HuH-7.5 (cell line): ENCODE measurements around the gene ITPK1.

ENCODE experiments used
- DNase-seq: peaks from one replicate; pipeline ENCODE4 v3.0.0; 2011; ENCODE audit warnings: low spot score

The ITPK1 gene

GRCh38 chr14:92964124-92965109, 151.3 kb downstream of the ITPK1 start:
- no peak for DNase-seq

DNA sequence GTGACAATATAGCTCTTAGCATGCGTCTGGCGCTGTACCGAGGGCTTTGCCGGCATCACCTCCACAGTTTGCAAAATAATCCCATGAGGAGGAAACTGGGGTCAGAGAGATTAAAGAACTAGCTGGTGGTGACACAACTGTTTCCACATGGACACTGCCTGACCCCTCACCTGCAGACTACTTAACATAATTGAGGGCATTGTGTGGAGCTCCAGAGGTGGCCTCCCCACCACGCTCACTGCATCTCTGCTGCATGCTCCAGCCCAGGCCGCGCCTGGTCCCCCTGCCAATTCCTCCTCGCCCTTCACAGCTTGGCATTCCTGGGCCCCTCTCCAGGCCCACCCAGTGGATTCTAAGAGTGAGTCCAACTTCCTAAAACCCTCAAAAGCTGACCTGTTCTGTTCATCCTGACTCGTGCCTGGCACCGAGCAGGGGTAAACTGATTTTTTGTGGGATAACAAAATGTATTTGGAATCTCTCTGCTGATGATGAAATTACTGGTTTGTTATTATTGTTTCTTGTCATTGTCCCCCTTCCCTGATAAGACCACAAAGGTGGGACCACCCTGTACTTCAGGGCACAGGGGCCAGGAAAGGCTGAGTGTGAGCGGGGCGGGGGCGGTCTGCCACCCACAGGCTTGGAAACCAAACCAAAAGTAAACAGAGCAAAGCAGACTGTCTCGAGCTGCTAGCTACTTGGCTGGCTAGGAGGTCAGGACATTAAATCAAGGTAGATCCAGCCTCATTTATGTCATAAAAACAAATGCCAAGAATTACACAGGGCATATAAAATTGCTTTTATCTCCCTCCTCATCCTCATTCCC, 152.2 kb downstream of the ITPK1 start:
- DNase-seq, result no peak

GRCh38 chr14:92962831-92963095, 153.0 kb downstream of the ITPK1 start:
- DNase-seq, result no peak

GRCh38 chr14:92962031-92962830, 153.5 kb downstream of the ITPK1 start:
- DNase-seq, result no peak

DNA sequence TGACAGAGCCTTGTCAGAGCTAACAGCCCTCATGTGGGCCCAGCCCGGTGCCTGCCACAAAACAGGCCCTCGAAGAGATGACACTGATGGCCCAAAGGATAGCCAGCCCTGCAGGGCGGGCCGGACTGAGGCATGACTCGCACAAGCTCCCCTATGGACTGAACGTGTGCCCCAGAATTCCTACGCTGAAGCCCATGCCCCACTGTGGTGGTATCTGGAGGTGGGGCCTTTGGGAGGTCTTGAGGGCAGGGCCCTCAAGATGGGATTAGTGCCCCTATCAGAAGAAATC, 154.2 kb downstream of the ITPK1 start:
- DNase-seq, result no peak

DNA sequence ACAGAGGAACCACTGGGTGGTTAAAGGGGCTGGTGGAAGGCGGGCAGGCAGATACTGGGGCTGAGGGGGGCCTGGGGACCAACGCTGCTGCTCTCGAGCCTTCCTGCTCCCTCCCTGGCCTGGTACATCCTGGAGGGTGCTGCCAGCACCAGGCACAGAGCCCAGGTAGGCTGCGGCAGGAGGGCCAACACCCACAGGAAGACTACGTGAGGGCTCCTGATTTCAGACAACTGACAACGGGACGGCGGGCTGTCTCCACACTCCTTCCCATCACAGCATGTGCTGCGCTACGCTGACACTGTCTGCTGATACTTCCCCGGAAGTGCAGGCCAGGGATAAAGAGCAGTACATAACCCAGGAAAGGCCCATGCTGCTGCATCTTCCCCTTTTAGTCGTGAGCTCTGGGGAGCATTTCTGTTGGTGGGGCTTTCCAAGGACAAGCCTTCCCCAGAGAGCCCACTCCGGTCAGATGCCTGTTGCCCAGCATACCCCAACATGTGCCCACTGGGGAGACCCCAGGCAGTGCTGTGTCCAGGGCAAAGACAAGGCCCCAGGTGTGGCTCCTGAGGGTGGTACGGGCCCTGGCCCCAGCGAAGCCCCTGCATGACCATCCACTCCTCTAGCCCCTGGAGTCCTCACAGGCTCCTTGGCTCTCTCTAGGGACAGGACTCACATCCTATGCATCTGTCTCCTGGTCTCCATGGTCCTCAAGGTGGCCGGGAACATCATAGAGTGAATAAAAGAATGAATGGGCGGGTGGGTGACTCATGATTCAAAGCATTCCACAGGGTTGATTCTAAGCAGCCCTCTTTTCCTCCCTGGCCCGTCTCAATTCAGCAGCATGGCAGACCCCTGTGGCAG, 154.8 kb downstream of the ITPK1 start:
- no peak for DNase-seq

DNA sequence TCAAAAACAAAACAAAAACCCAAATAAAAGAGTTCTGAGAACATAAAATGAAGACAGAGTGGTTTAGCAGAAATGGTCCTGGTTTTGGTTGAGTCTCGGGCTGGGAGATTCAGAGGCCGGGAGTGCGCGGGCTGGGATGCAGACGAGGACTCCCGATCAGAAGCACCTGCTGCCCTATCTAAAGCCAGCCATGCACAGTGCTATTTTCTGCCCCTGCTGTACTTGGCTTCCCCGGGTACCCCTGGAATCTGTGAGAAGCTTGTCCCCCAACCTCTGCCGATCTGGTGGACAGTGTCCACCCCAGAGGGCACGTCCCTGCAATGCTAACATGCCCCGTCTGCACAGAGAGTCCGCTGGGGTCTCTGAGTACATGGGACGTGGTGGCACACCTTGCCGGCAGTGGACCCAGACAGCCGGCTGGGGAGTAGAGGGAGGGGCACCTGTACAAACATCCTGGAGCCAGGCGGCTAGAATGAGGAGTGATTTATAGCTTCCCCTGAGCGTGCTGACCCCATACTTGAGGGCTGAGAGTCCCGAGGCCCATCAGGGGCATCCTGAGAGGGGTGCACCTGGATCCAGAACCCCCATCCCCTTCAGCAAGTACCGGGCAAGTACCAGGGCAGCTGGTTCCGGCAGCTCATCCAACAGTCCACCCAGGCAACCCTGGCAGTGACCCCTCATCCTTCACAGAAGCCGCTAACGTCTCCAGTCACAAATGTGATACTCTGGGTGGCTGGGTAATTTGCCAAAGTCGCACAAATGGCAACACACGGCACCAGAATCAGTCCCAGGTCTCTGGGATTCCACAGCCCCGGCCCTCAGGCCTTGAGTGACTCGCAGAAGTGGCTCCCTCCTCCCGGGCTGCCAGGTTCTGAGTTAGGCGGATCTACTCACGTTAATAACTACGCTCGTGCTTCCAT, 155.7 kb downstream of the ITPK1 start:
- no peak for DNase-seq

DNA sequence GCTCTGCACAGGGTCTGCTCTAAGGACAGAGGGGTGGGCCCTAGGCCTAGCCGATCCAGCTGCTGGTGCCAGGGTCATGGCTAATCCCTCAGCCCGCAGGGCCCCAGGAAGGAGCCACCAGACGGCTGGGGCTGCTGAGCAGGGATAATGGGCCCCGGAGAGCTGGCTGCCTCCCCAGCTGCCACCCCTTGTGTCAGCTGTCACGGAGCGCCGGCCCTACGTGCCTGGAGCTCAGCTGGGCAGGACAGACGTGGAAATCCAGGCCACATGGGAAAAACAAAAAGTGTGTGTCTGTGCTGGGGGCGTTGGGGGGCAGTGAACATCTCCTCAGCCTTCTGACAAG, 156.6 kb downstream of the ITPK1 start:
- no peak for DNase-seq

DNA sequence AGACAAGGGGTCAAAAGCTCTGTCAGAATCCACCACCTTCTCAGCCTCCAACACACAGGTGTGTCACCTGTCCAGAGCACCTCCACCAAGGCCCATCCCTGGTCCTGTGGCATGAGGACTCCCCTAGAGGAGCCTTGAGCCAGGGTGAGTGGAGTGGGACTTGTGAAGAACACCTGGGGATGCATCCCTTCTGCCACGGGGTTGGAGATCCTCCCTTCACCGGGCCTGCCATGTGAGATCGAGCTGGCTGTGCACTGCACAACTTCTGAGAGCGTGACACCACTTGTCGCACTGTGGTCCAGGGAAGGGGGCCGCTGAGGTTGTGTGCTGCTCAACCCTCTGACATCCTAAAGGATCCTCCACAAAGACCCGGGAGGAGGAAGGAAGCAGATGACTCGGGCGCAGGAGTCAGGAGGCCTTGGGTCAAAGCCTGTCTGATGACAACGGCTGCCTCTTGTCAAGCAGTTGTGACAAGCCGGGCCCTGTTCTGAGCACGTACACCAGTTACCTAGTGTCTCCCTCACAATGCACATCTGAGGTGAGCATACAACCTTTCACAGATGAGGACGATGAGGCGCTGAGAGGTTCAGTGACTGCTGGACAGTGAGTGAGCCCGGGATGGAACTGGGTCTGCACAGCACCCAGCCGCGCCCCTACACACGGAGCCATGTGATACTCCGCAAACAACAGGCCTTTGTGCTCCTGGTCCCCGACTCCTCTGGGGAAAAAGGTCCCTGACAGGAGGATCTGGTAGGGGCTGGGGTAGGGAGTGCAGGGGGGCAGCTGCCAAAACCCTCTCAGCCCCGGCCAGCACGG, 157.1 kb downstream of the ITPK1 start:
- DNase-seq, result no peak

DNA sequence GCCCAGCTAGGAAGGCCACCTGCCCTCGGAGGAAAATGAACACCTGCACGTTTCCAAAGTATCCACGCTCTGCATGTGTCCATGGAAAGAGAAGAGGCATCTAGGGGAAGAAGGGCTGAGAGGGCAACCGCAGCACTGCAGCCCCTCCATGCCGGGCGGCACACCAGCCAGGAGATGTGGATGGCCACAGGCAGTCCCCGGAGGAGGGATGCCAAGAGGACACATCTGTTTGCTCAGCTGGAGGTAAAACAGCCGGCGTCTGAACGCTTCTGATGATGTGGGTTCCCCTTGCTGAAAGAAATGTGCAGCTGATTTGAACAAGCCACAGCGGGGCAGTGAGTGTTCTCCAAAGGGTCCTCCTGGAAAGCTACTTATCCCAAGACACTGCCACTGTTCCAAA, 158.8 kb downstream of the ITPK1 start:
- DNase-seq, result no peak

DNA sequence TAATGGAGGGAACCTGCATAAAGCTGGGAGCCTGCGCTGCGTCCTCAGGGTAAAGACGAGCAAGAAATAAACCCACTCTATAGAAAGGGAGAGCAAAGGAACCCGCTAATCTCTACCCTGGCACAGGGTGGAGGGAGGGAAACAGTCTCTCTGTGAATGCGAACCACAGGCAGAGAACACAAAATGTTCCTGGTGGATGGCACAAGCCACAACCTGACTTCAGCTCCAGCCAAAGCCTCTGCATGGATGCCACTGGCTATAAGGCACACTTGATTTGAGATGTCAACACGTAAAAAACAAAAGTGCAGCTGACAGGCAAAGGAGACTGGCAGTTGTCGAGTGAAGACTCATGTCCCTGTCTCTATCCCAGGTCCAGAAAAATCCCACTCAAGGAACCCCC, 160.3 kb downstream of the ITPK1 start:
- no peak for DNase-seq

- DNase-seq, result no peak
Observed at GRCh38 chr14:92954933-92955332, 160.8 kb downstream of the ITPK1 start.

DNA sequence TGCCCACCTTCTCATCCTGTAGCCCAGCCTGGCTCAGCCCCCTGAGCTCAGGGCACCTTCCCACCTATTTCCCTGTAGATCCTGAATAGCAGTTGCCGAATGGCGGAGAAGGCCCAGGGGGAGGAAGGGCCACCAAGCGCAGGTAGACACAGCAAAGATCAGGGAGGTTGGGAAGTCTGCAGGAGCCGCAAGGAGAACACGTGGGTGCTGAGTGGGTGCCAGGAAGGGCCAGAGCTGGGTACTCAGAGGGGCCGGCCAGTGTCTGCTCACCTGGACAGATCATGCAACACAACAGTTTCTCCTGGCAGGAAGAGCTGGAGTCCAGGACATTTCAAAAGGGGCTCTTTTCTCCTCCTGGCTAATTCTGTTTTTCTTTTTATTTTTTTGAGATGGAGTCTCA, 162.2 kb downstream of the ITPK1 start:
- no peak for DNase-seq

DNA sequence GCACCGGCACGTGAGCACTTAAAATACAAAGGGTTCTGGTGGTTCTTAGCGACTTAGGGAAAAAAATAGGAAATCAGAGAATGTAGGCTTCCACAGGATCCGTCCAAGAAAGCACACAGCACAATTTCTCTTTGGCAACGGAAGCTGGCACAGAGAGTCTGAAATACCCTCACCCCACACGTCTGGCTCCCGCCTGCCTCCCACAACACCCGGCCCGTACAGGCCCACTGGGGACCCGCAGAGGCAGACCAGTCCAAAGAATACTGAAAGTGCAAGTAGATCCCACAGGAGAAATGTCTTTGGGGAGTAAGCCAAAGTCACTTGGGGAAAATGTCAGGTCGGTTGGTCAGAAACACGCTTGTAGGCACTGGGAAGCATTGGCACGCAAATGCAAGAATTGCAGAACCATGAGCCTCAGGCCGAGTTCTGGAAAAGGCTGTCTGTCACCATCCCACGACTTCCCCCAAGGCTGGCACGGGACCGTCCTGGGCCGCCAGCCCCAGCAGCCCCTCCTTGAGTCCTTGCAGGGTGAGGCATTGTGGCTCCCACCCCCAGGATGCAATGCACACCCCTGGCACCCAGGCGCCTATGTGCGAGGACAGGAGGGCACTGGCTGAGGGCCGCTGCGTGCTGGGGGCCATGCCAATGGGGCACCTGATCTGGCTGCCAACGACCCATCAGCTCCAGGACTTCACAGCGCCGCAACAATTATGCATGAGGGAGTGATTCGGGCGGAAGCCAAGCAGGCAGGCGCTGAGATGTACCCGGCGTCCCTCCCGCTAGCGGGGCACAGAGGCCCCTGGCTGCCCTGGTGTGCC, 163.0 kb downstream of the ITPK1 start:
- no peak for DNase-seq

DNA sequence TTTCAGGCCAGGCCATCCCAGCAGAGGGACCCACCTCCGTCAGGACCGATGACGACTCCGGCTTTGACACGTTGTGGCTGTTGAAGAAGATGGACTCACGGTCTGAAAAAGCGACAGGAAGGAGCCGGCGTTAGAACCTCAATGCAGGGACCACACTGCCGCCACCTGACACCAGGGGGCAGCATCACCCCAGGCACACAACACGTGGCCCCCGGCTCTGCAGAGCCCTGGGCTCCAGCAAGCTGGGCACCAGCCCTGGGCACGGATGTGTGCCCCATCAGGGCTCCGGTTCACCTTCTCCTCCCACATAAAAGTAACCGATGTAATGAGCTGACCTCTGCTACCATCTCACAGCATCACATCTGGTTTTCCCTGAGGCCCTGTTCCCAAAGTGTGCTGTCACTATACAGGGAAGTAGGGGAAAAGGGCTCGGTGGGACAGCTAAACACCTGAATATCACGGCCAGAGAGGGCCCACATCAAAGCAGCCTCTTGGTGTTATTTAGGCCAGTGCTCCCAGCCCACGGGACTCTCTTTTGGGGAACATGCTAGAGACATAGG, 163.7 kb downstream of the ITPK1 start:
- peak; percentile 93 for DNase-seq

DNA sequence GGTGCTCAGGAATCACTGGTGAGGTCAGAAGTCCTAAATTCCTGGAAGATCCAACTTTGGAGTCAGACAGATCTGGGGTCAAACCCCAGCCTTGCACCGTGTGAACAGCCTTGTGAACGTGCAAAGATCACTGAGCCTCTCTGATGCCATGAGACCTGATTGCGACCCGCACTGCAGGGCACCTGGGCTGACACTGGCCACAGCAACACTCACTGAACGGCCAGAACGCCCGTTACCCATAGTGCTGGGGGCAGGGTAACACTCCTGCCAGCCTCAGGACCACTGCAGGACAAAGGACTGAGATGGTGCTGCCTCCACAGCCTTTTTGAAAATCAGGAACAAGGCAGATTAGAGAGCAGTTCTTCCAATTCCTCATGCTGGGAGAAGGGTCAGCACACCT, 164.5 kb downstream of the ITPK1 start:
- no peak for DNase-seq

DNA sequence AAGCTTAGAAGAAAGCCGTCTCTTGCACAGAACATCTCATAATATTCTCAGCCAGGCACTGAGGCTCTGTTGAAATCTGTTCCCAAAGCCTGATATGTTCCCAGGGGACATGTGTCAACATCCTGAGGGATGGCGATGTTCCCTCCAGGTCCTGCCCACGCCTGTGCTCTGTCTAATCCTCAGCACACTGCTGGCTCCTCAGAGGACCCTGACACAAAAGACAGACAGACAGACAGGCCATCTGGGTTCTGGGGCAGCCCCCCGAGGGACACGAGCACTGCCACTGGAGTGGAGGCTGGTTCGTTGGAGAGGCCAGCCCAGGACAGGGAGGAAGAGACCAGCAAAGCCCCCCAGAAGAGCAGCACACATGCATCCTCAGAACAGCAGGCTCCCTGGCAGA, 165.0 kb downstream of the ITPK1 start:
- no peak for DNase-seq

DNA sequence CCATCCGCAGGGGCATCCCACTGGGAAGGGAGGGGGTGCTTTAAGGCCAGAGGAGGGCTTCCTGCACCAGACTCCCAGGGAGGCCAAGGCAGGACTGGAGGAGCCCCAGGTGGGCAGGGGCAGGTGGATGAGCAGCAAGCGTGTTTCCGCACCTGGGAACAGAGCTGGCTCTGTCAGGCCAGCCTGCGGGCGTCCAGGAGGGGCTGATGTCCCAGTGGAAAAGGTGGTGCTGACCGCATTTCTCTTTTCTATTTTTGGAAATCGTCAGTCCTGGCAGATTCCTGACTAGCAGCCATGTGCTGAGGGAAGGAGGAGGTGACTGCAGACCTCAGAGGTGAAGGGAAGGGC, 165.6 kb downstream of the ITPK1 start:
- DNase-seq, result no peak
